ENCODE results near the gene PRR5L.
"Not testable (repeated sequence)": the region's sequence is repeated elsewhere in the genome, so short reads cannot be mapped to it uniquely, and the experiment has no call there.

The PRR5L gene

DNA sequence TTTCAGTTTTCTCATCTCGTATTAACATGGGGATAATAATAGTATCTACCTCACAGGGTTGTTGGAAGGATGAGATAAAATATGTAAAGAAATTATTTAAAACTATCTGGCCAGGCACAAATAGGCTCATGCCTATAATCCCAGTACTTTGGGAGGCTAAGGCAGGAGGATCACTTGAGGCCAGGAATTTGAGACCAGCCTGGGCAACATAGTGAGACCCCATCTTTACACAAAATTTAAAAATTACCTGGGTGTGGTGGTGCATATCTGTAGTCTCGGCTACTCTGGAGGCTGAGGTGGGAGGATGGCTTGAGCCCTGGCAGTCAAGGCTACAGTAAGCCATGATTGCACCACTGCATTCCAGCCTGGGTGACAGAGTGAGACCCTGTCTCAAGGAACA lies 215.0 kb downstream of the PRR5L start:
- not testable (repeated sequence) for DNase-seq

DNA sequence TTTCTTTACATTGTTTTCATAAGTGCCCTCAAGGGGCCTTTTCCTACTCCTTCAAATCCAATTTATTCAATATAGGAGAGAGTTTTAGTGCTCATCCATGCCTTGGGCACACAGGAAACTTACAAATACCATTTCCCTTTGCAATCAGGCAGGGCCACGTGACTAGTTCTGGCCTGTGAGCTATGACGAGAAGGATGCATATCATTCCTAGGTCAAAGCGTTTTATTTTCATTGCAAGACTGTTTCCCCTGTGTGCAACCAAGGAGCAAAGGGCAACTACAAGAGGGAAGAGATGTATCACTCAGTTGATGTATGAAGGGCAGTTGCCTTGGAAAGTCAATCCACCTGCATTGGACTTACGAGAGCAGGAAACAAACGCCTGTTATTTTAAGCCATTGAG lies 215.9 kb downstream of the PRR5L start:
- no peak for DNase-seq

DNA sequence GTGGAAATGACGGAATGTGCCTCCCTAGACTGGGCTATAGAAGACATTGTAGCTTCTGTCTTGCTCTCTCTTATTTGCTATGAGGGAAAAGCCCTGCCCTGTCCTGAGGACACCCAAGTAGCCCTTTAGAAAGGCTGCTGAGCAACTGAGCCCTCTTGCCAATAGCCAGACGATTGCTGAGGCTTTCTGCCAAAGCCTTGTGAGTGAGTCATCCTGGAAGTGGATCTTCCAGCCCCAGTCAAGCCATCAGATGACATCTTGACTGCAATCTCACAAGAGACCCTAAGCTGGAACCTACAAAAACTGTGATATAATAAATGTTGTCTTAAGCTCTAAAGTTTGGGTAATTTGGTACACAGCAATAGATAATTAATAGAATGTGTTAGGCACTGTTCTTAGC lies 217.9 kb downstream of the PRR5L start:
- DNase-seq, result no peak

Data from fibroblast of skin of right quadriceps (primary cell).